ENCODE results near the gene PKN3.
"Not testable (repeated sequence)": the region's sequence is repeated elsewhere in the genome, so short reads cannot be mapped to it uniquely, and the experiment has no call there.

PKN3 gene

GRCh38 chr9:128689293-128689774, 13.0 kb upstream of the PKN3 start:
- CTCF ChIA-PET, result interaction anchor here (0.7 to 5.1 kb wide), 2 partner anchors 12 to 15 kb away, joined by 3 to 68 read pairs; partner anchors contain the start of gene PKN3
- TF ChIP-seq, protein P1, sequence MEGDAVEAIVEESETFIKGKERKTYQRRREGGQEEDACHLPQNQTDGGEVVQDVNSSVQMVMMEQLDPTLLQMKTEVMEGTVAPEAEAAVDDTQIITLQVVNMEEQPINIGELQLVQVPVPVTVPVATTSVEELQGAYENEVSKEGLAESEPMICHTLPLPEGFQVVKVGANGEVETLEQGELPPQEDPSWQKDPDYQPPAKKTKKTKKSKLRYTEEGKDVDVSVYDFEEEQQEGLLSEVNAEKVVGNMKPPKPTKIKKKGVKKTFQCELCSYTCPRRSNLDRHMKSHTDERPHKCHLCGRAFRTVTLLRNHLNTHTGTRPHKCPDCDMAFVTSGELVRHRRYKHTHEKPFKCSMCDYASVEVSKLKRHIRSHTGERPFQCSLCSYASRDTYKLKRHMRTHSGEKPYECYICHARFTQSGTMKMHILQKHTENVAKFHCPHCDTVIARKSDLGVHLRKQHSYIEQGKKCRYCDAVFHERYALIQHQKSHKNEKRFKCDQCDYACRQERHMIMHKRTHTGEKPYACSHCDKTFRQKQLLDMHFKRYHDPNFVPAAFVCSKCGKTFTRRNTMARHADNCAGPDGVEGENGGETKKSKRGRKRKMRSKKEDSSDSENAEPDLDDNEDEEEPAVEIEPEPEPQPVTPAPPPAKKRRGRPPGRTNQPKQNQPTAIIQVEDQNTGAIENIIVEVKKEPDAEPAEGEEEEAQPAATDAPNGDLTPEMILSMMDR (IDR thresholded peaks at IDR 0.05; ENCODE audit: insufficient read depth, low read length, missing control alignments), result no peak

GRCh38 chr9:128689820-128690683, 12.3 kb upstream of the PKN3 start:
- ChIA-PET POLR2A (interaction anchor here (1.4 kb wide), 1 partner anchor 53 kb away, joined by 4 read pairs; no protein-coding TSS in a partner anchor), CTCF (interaction anchor here (0.9 to 5.1 kb wide), 4 partner anchors 11 to 57 kb away, joined by 3 to 68 read pairs (median 4); partner anchors contain the start of gene PKN3)
- no peak for DNase-seq (ENCODE audit: low read depth, low spot score)
- H3K4me3 ChIP-seq (ENCODE audit: low read depth, low read length), result peak overlapping the region; percentile 84
- TF ChIP-seq, protein P1 (IDR thresholded peaks at IDR 0.05; ENCODE audit: insufficient read depth, low read length, missing control alignments), result no peak

More at GRCh38 chr9:128689293-128689774, 13.0 kb upstream of the PKN3 start:
- POLR2A ChIA-PET, result interaction anchor here (0.6 to 1.4 kb wide), 5 partner anchors 8 to 137 kb away, joined by 3 to 4 read pairs (median 3); partner anchors contain the start of gene SPTAN1
- no peak for DNase-seq (ENCODE audit: low read depth, low spot score)
- H3K4me3 ChIP-seq (ENCODE audit: low read depth, low read length), result peak overlapping the region; percentile 84

DNA sequence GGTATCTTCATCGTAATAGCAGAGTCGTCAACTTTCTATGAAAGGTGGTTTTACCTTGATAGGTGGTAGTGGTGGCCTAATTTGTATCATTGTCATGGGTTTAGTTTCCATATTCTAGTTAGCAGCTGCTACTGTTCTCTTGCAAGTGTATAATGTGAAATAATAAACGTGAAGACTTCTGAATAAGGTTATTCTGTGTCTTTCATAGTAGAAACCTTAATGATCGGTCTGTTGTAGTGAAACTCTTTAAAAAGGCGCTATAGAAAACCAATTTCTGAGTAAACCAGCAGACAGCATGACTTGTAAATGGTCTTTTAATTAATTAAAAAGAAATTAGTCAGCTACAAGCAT, 11.6 kb upstream of the PKN3 start:
- peak overlapping the region; percentile 84 for H3K4me3 ChIP-seq (ENCODE audit: low read depth, low read length)
- no peak for DNase-seq (ENCODE audit: low read depth, low spot score)
- ChIA-PET POLR2A (no interaction called here), CTCF (interaction anchor here (0.9 to 5.1 kb wide), 5 partner anchors 10 to 58 kb away, joined by 3 to 68 read pairs (median 5); partner anchors contain the start of gene PKN3)
- TF ChIP-seq, protein P1 (IDR thresholded peaks at IDR 0.05; ENCODE audit: insufficient read depth, low read length, missing control alignments), result no peak

GRCh38 chr9:128693738-128694137, 8.6 kb upstream of the PKN3 start:
- DNase-seq (ENCODE audit: low read depth, low spot score); H3K4me3 ChIP-seq (ENCODE audit: low read depth, low read length); POLR2A ChIA-PET: not testable (repeated sequence)
- CTCF ChIA-PET, result interaction anchor here (0.6 to 5.1 kb wide), 3 partner anchors 7 to 33 kb away, joined by 3 to 68 read pairs (median 11); partner anchors contain the start of gene PKN3

DNA sequence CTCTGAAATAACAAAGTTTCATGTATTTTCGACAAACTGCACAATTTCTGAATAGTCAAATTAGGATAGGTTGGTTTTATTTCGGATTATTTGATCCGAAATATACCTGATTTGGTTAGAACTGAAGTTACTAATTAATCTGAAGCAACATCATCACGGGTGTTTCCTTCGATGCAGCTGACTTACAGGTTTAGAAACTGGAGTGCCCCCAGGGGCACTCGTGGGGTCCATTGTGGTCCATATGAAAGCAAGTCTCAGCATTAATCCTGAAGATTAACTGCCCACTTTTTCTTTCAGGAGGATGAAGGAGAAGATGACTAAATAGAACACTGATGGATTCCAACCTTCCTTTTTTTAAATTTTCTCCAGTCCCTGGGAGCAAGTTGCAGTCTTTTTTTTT, 8.0 kb upstream of the PKN3 start:
- ChIA-PET CTCF (interaction anchor here (3.0 kb wide), 1 partner anchor 10 kb away, joined by 11 read pairs; no protein-coding TSS in a partner anchor), POLR2A (no interaction called here)
- TF ChIP-seq, protein P1 (IDR thresholded peaks at IDR 0.05; ENCODE audit: insufficient read depth, low read length, missing control alignments), result no peak
- no peak overlapping the region for H3K4me3 ChIP-seq (ENCODE audit: low read depth, low read length)
- DNase-seq (ENCODE audit: low read depth, low spot score), result no peak

DNA sequence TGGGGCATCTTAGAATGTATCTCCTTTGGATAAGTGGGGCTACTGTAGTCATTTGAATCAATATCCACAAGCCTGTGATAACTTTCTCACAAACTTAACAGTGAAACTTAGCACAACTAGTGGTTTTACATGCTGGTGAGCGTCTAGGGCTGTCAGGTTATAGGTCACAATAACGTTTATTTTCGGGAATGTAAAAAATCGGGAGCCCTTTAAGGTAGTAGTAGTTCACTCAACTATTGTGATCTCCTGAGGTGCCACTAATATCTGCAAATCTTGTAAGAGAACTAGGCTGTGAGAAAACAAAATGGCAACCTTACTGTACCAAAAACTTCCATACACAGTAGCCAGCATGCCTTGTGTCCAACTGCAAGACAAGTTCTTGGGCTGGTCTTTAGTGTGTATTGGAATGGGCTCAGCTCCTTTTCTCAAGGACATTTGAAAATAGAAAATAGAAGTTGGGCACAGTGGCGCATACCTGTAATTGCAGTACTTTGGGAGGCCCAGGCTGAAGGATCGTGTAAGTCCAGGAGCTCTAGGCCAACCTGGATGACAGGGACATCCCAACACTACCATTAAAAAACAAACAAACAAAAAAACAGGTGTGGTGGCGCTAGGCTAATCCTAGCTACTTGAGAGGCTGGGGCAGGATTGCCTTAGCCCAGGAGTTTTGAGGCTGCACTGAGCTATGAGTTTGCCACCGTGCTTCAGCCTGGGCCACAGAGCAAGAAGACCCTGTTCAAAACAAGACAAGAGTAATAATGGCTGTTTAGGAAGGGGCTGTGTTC, 5.2 kb upstream of the PKN3 start:
- TF ChIP-seq, protein P1 (IDR thresholded peaks at IDR 0.05; ENCODE audit: insufficient read depth, low read length, missing control alignments), result no peak
- H3K4me3 ChIP-seq (ENCODE audit: low read depth, low read length), result no peak overlapping the region
- no peak for DNase-seq (ENCODE audit: low read depth, low spot score)
- POLR2A ChIA-PET, result interaction anchor here (0.6 to 1.1 kb wide), 3 partner anchors 8 to 258 kb away, joined by 3 read pairs; partner anchors contain the start of genes ENDOG and SET
- CTCF ChIA-PET, result interaction anchor here (0.7 to 2.4 kb wide), 3 partner anchors 10 to 121 kb away, joined by 4 to 8 read pairs (median 4); partner anchors contain the start of gene ENDOG

DNA sequence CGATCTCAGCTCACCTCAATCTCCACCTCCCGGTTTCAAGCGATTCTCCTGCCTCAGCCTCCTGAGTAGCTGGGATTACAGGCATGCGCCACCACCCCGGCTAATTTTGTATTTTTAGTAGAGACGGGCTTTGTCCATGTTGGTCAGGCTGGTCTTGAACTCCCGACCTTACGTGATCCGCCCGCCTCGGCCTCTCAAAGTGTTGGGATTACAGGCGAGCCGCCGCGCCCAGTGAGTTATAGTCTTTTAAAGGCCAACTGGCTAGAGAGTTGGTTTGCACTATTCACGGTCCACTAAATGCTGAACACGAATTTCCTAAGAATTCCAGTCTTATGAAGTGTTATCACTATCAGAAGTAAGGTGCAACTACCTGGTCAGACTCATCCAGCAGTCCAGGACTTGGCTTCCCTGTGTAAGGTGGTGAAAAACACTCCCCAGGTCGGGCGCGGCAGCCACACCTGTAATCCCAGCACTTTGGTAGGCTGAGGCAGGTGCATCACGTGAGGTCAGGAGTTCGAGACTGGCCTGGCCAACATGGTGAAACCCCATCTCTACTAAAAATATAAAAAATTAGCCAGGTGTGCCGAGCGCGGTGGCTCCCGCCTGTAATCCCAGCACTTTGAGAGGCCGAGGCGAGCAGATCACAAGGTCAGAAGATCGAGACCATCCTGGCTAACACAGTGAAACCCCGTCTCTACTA, 3.1 kb upstream of the PKN3 start:
- DNase-seq (ENCODE audit: low read depth, low spot score); H3K4me3 ChIP-seq (ENCODE audit: low read depth, low read length): not testable (repeated sequence)
- ChIA-PET POLR2A (interaction anchor here (0.9 to 1.0 kb wide), 2 partner anchors 11 to 64 kb away, joined by 3 to 4 read pairs; no protein-coding TSS in a partner anchor), CTCF (interaction anchor here (1.2 to 3.6 kb wide), 2 partner anchors 8 to 16 kb away, joined by 5 to 68 read pairs; partner anchors contain the start of gene SET)
